Stimulated activated CD8-positive, alpha-beta memory T cell treated with anti-CD3 and anti-CD28 coated beads, Interleukin-12 subunit alpha, Interleukin-12 subunit beta, amount 100 ng/mL, for 4 hours (primary cell): Measurements from ENCODE around the gene AAK1.
"Not testable (repeated sequence)": the region's sequence is repeated elsewhere in the genome, so short reads cannot be mapped to it uniquely, and the experiment has no call there.

Experiments
- DNase-seq: peaks from one replicate; pipeline ENCODE4 v3.0.0-alpha.2; 2020; ENCODE audit warnings: low read depth

AAK1 gene

GRCh38 chr2:69600425-69600824, 43.1 kb downstream of the AAK1 start:
- DNase-seq = no peak

GRCh38 chr2:69597843-69598610, 45.5 kb downstream of the AAK1 start:
- no peak for DNase-seq

GRCh38 chr2:69597105-69597504, 46.4 kb downstream of the AAK1 start:
- DNase-seq = no peak

GRCh38 chr2:69594341-69594740, 49.2 kb downstream of the AAK1 start:
- no peak for DNase-seq

GRCh38 chr2:69592511-69592910, 51.0 kb downstream of the AAK1 start:
- DNase-seq = no peak

GRCh38 chr2:69589973-69590652, 53.4 kb downstream of the AAK1 start:
- no peak for DNase-seq

GRCh38 chr2:69588945-69589344, 54.6 kb downstream of the AAK1 start:
- DNase-seq = no peak

GRCh38 chr2:69588403-69588802, 55.1 kb downstream of the AAK1 start:
- DNase-seq = no peak

GRCh38 chr2:69585855-69586555, 57.5 kb downstream of the AAK1 start:
- DNase-seq = no peak

- DNase-seq = no peak
These were observed 59.2 kb downstream of the AAK1 start for GRCh38 chr2:69584127-69584889.

- DNase-seq = no peak
These were observed 60.2 kb downstream of the AAK1 start for GRCh38 chr2:69583321-69583833.

- DNase-seq = no peak
These were observed 60.9 kb downstream of the AAK1 start for GRCh38 chr2:69582582-69583176.

GRCh38 chr2:69581774-69582581, 61.6 kb downstream of the AAK1 start:
- DNase-seq = no peak

- DNase-seq = no peak
These were observed 63.1 kb downstream of the AAK1 start for GRCh38 chr2:69580486-69580885.

- DNase-seq = no peak
These were observed 64.0 kb downstream of the AAK1 start for GRCh38 chr2:69579536-69579935.

GRCh38 chr2:69578198-69578540, 65.4 kb downstream of the AAK1 start:
- DNase-seq = no peak

GRCh38 chr2:69577467-69578197, 65.9 kb downstream of the AAK1 start:
- no peak for DNase-seq

GRCh38 chr2:69576880-69577279, 66.7 kb downstream of the AAK1 start:
- no peak for DNase-seq

- no peak for DNase-seq
These were observed 67.6 kb downstream of the AAK1 start for GRCh38 chr2:69575926-69576325.

GRCh38 chr2:69575371-69575770, 68.2 kb downstream of the AAK1 start:
- not testable (repeated sequence) for DNase-seq
